Measurements from ENCODE around the gene PTRH2. TPM values are rescaled to one million over a fixed set of nuclear protein-coding genes. Genes with fewer than 3 reads are reported as not detected.
"Not testable (repeated sequence)": the region's sequence is repeated elsewhere in the genome, so short reads cannot be mapped to it uniquely, and the experiment has no call there.

The PTRH2 gene
- polyA plus RNA-seq, 3 donors, result 23.1 to 27.0 (median 23.2) TPM

DNA sequence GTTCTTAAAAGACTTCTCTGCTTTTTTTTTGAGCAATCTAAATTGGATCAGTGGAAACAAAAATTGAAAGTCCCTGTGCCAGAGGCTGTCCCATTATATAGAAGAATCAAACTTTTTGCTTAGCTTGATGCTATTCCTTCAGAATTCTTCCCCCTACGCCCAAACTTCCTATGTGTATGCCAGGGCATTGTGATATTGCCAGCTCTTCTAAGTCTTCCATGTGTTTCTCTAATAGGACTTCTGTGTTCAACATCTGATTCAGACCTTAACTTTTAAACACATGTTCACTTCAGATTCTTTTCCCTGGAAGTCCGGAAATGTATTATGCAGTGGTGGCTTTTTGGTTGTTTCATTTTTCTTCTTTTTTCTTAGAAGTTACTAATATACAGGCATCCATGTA, 18.7 kb downstream of the PTRH2 start:
- no peak for DNase-seq (ENCODE audit: extremely low read depth in 1 of 11, low read depth in 9 of 11, low spot score in 4 of 11)

DNA sequence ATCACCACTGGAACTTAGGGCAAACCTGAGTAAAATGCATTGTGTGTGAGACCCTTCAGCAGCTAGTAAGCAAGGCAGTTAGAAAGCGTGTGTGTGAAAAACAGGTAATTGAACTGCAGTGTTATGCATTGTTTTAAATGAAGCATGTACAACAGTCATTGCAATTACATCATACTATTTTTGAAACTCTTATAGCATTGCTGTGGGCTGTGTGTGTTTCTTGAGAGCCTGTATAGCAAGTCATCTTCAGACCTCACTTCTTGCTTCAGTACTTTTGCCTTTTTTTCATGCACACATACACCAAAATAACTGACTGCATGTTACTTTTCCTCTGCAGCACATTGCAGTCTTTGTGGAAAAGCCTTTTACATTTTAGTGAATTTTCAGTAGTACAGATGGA, 19.2 kb downstream of the PTRH2 start:
- DNase-seq (ENCODE audit: extremely low read depth in 1 of 11, low read depth in 9 of 11, low spot score in 4 of 11), result no peak

DNA sequence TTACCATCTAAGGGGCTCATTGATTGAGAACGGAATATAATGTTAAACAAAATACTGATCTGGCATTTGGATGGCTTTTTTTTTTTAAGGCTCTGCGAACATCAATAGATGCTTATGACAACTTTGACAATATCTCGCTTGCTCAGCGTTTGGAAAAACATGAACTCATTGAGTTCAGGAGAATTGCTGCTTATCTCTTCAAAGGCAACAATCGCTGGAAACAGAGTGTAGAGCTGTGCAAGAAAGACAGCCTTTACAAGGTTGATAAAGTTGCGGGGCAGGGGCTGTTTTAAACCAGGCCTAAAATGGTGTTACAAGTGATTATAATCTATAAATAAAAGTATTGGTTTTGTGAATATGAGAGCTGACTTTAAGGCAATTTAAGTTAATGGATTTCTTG, 22.3 kb downstream of the PTRH2 start:
- no peak for DNase-seq (ENCODE audit: extremely low read depth in 1 of 11, low read depth in 9 of 11, low spot score in 4 of 11)

DNA sequence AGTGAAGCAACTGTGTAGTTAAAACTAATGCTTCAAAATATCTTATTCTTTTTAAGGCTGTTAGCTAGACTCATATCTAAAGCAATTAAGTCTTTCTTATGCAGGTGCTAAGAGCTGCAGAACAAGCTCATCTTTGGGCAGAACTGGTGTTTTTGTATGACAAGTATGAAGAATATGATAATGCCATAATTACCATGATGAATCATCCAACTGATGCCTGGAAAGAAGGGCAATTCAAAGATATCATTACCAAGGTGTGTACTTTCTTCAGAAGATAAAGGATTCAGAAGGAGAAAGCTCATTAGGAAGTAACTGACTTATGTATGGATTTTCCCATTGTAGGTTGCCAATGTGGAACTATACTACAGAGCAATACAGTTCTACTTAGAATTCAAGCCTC, 23.9 kb downstream of the PTRH2 start:
- DNase-seq (ENCODE audit: extremely low read depth in 1 of 11, low read depth in 9 of 11, low spot score in 4 of 11), result no peak

DNA sequence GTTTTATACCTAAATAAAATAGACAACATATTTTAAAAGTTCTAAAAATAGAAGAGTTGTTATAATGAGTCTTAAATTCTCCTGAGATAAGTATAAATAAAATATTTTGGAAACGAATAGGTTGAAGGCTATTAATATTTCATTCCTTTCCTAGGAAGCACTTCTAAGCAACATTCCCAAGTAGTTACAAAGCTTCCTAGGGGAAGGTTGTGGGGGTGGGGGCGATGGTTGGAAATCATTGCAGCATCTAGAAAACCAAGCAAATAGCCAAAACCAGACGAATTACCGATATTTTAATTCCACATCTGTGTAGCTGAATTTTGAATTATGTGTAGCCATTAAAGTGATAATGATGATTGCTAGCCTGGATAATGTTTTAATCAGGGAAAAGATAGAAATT, 26.9 kb downstream of the PTRH2 start:
- no peak for DNase-seq (ENCODE audit: extremely low read depth in 1 of 11, low read depth in 9 of 11, low spot score in 4 of 11)

DNA sequence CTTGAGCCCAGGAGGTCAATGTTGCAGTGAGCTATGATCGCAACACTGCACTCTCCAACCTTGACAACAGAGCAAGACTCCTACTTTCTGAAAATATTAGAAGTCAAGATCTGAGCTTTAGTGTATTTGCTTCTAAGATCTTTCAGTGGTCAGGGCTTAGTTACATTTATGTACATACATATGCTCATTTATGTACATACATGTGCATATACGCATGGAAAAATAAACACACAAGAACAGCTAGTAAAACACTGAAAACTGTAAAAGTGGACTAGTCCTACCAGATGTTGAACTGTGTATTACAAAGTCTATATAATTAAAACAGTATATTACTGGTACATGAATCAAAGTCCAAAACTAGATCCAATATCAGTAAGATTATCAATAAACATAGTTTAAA, 28.3 kb downstream of the PTRH2 start:
- no peak for DNase-seq (ENCODE audit: extremely low read depth in 1 of 11, low read depth in 9 of 11, low spot score in 4 of 11)

DNA sequence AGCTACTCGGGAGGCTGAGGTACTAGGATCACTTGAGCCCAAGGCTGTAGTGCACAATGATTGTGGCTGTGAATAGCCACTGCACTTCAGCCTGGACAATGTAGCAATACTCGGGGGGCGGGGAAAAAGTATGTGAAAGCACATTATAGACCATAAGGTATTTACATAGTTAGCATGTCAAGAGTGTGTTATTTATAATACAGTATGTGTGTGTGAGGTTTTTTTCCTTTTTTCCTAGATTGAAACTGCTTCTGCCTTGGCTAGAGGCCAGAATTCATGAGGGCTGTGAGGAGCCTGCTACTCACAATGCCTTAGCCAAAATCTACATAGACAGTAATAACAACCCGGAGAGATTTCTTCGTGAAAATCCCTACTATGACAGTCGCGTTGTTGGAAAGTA, 30.5 kb downstream of the PTRH2 start:
- no peak for DNase-seq (ENCODE audit: extremely low read depth in 1 of 11, low read depth in 9 of 11, low spot score in 4 of 11)

DNA sequence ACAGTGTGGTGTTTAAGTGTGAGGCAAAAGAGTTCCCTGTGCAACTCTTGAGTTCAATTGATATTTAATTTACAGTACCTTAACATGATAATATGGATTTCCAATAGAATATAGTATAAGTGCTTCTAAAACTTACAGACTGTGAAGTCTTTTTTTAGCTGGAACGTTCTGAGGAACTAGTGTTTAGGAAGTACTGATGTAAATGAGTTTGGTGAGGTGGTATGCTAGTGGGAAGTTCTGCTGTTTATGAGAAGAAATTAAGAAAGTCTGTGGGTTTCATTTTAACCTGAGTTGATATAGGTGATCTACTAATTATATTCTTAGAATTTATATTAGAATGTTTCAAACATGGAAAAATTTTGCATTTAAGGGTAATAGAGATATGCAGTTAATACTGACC, 32.0 kb downstream of the PTRH2 start:
- DNase-seq (ENCODE audit: extremely low read depth in 1 of 11, low read depth in 9 of 11, low spot score in 4 of 11), result no peak

DNA sequence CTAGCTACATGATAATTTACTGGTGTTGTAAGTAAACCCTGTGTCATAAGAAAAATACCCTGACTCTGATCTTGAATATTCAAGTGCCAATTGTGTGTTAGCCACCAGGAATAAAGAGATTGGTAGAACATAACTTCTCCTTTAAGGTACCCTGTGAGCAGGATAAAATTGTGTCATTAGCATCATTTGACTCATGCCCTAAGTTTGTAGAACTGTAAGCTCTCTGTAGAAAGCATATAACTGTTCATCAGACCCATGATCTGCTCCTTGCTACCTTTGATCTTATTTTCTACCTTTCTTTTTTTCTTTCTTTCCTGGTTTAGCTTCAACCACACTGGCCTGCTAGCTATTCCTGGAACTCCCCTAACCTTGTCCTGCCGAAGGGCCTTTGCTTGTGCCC, 35.8 kb downstream of the PTRH2 start:
- no peak for DNase-seq (ENCODE audit: extremely low read depth in 1 of 11, low read depth in 9 of 11, low spot score in 4 of 11)

DNA sequence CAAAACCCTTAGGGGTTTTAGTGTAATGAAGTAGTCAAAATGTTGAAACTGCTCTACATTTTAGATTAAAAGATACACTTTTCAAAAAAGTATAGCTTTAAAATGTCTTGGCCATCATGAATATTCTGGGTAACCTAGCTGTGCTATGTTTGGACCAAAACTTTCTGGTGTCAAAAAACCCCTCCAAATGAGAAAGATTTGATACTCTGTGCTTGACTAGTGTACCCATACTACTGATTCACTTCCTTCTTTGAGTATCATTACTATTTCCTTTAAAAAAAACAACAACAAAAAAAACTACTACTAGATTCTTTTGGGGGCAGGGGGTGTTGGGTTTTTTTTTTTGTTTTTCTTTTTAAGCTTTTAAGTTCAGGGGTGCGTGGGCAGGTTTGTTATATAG, 37.3 kb downstream of the PTRH2 start:
- DNase-seq (ENCODE audit: extremely low read depth in 1 of 11, low read depth in 9 of 11, low spot score in 4 of 11), result no peak

DNA sequence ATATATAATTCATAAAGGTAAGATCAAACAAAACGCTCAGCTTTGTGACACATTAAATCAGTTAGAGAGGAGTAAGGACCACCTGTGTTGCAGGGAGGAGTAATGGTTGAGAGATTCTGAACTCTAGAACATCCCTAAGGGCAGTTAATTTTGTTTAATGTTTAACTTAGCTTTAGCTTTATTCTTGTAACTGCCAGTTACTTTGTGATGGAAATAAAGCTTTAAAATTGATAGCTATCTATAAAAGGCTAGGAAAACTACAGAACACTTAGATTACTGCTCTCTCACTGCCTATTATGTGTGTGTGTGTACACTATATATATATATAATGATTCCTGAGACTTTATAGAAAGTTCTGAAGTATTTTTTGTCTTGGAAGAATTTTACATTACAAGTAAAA, 37.8 kb downstream of the PTRH2 start:
- DNase-seq (ENCODE audit: extremely low read depth in 1 of 11, low read depth in 9 of 11, low spot score in 4 of 11), result peak; percentile 10 to 71 (median 36)

DNA sequence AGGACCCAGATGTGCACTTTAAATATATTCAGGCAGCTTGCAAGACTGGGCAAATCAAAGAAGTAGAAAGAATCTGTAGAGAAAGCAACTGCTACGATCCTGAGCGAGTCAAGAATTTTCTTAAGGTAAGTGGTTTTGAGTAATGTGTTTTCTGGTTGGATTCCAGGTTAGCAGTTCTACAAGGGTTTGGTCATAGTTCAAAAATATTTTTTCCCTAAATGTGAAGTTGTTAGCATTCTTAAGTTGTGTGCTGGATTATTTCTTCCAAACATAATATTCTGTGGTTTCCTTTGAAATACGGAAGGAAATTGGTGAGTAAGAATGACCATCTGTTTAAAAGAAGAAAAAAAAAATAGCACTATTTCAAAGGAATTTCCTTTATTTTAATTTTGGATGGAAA, 38.4 kb downstream of the PTRH2 start:
- no peak for DNase-seq (ENCODE audit: extremely low read depth in 1 of 11, low read depth in 9 of 11, low spot score in 4 of 11)

DNA sequence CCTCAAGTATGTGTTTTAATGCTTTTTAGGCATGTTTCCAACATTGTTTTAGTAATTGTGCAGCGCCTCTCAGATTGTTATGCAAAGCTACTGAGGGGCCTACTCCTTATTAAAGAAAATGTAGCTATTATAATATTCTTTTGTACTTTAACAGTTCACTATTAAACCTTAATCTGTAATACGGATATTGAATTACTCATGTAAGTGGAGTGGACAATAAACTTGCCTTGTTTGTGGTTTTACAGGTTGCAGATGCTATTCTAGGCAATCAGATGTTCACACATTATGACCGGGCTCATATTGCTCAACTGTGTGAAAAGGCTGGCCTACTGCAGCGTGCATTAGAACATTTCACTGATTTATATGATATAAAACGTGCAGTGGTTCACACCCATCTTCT, 41.0 kb downstream of the PTRH2 start:
- DNase-seq (ENCODE audit: extremely low read depth in 1 of 11, low read depth in 9 of 11, low spot score in 4 of 11), result no peak

DNA sequence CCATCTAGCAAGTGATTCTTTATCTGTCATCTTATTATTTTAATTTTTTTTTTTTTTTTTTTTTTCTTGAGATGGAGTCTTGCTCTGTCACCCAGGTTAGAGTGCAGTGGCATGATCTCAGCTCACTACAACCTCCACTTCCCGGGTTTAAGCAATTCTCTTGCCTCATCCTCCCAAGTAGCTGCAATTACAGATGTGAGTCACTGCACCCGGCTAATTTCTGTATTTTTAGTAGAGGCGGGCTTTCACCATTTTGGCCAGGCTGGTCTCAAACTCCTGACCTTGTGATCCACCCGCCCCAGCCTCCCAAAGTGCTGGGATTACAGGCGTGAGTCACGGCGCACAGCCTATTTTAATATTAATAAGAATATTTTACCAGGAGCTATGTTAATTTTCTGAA, 50.6 kb downstream of the PTRH2 start:
- not testable (repeated sequence) for DNase-seq (ENCODE audit: extremely low read depth in 1 of 11, low read depth in 9 of 11, low spot score in 4 of 11)

DNA sequence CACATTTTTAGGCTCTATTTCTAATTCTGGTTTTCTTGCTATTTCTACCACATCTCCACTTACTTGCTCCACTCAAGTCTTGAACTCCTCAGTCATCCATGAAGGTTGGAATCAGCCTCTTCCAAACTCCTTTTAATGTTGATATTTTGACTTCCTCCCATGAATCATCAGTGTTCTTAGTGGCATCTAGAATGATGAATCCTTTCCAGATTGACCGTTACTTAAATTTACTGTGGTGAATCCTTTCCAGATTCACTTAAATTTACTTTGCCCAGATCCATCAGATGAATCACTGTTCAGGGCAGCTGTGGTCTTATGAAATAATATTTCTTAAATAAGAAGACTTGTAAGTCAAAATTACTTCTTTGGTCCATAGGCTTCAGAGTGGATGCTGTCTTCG, 55.1 kb downstream of the PTRH2 start:
- DNase-seq (ENCODE audit: extremely low read depth in 1 of 11, low read depth in 9 of 11, low spot score in 4 of 11), result no peak

DNA sequence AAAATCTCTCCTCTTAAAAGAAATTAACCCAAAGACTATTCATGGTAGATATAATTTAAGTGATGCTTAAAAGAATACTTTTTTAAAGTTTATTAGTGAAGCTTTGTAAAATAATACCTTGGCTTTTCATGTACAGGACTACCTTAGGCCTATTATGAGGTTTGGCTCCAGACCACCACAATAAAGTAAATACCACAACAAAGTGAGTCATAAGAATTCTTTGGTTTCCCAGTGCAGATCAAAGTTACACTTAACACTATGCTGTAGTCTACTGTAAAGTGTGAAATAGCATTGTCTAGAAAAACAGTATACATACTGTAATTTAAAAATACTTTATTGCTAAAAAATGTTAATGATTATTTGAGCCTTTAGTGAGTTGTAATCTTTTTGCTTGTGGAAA, 55.9 kb downstream of the PTRH2 start:
- DNase-seq (ENCODE audit: extremely low read depth in 1 of 11, low read depth in 9 of 11, low spot score in 4 of 11), result no peak

DNA sequence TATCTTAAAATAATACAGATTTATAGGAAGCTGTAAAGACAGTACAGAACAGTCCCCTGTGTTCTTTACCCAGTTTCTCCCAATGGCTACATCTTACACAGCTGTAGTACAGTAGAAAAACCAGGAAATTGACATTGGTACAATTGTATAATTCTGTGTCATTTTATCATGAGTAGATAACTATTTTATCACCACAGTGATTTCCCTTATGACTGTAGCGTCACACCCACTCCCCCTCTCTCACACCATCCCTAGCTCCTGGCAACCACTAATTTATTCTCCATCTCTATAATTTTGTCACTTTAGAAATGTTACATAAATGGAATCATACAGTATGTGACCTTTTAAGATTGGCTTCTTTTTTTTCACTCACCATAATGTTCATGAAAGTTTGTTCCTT, 56.6 kb downstream of the PTRH2 start:
- no peak for DNase-seq (ENCODE audit: extremely low read depth in 1 of 11, low read depth in 9 of 11, low spot score in 4 of 11)

DNA sequence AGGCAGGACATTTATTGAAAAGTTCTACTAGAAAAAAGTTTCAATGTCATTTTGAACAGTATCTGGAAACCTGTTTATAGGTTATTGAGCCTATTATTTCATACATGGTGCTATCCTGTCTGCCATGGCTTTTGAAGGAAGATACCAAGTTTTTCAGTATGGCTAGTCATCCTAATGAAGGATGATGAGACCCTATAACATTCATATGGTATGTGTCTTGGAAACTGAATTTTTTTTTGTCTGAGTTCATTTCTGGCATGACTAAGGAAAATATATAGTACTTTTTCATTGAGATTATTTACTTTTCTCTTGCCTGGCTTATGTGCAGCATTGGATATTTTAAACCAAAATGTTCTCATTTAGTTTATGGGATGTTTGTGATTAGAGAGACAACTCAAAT, 57.3 kb downstream of the PTRH2 start:
- DNase-seq (ENCODE audit: extremely low read depth in 1 of 11, low read depth in 9 of 11, low spot score in 4 of 11), result no peak
